SK-MEL-5 (cell line): ENCODE results near the gene MBNL1. TPM values are rescaled to one million over a fixed set of nuclear protein-coding genes. Genes with fewer than 3 reads are reported as not detected.
A peak's percentile ranks its signal among the peaks of the same experiment; 100 is the strongest.
"Not testable (repeated sequence)": the region's sequence is repeated elsewhere in the genome, so short reads cannot be mapped to it uniquely, and the experiment has no call there.

ENCODE experiments used
- DNase-seq: peaks from one replicate; pipeline ENCODE4 v3.0.0-alpha.2; 2016; ENCODE audit warnings: low read depth, low spot score
- in situ Hi-C: cut with HindIII; loops from 2 replicates; pipeline ENCODE4 v1.10.0; 2016; ENCODE audit warnings: low sequenced_read_pairs, high pct_unique_total_duplicates, low pct_unique_long_range_greater_than_20kb
- total RNA-seq: library from RNA; depleted of rRNA; stranded (reverse); fragments of >200 nt; shearing (Covaris generic); gene quantifications from 2 replicates; pipeline ENCODE4 v1.2.3, GENCODE V29; 2014

The MBNL1 gene
- total RNA-seq, 1 experiment from 2014 or later, result 116 TPM

DNA sequence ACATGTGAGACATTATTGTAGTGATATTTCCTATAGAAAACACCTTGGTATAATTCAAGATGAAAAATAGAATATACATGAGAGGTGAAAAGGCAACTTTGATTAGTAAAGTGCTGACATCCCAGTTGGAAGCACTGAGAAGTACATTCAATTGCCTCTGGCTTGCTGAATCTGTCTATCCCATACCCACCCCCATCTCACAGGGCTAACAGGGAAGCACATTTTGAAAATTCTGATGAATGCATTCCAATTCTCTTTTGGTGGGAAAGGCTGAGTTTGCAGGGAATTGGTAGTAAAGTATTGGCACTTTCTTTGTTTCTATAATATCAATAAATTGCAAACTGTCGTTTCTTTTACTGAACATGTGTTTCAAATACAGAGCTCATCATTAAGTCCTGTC is 122.9 kb downstream of the MBNL1 start:
- in situ Hi-C loops, result no loop called here
- no peak for DNase-seq

DNA sequence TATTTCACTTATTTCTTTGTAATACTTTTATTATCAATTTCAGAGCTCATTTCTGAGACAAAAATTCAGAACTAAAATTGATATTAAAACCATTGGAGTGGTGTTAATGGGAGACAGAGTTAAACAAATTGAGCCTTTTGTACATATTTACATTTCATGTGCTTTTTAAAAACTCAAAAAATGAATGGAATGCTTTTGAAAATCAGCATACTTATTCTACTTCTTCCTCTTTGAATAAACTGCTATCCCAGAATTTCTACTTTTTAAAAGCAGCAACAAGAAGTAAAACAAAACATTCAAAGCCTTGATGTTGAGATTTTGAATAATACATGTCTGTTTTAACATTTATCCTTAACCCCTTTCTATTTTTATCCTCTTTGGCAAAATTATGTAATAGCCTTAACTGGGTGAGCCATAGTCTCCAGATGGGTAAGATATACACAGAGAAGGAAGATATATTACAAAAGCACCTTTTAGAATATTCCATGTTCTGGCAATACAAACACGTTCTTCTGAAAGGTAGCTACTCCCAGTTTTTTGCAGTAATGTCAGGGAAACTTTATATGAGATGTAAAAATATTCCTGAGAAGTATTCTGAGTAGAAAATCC is 123.6 kb downstream of the MBNL1 start:
- in situ Hi-C loops, result no loop called here
- no peak for DNase-seq

DNA sequence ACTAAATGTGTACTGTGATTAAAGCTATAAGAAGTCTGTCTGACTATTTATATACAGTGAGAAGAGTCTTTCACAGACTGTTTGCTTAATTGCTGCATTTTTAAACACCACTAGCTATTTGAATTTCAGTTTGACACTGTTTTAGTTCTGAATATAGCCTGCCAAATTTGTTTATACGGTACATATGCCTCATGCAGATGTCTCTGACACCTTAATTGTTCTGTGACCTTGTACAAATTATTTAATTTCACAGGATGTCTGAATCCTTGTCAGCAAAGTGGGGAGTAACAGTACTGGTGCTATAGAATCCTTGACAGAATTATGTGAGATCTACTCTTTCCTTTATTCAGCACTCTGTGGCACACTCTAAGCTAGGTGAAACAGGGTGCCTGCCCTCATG is 125.5 kb downstream of the MBNL1 start:
- in situ Hi-C loops, result no loop called here
- DNase-seq, result no peak

DNA sequence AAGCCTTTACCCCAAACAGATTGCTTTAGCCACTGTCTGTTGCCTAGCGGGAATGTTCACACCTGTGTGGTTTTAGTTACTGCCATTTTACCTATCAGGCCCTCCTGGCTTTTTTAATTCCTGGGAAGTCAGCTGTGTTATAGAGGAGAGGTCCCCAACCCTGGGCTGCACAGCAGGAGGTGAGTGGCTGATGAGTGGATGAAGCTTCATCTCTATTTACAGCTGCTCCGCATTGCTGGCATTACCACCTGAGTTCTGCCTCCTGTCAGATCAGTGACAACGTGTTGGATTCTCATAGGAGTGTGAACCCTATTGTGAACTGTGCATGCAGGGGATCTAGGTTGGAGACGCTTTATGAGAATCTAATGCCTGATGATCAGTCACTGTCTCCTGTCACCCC is 127.0 kb downstream of the MBNL1 start:
- in situ Hi-C loops, result no loop called here
- no peak for DNase-seq

DNA sequence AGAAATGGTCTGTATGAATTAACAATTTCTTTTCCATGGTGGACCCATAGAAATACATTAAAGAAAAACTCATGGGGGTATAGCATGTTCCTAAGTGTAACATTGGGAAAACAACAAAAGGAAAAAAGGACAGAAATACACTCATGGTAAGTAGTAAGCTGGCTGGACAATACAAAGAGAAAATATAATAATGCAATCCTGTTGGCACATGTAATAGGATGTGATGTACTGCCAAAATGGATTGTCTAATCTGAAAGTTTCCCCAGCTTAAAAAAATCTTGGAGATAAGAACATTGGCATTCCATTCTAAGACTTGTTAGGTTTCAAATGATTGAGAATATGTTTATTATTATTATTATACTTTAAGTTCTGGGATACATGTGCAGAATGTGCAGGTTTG is 128.1 kb downstream of the MBNL1 start:
- no peak for DNase-seq
- in situ Hi-C loops, result no loop called here

DNA sequence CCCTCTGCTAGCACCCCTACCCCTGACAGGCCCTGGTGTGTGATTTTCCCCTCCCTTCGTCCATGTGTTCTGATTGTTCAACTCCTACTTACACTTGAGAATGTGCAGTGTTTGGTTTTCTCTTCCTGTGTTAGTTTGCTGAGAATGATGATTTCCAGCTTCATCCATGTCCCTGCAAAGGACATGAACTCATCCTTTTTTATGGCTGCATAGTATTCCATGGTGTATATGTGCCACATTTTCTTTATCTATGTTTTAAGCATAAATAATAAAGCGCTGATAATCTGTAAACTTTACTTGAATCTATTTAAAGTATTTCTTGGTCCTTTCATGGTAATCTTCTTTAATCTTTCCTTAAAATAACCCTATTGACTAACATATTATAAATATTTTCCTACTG is 128.6 kb downstream of the MBNL1 start:
- in situ Hi-C loops, DNase-seq: not testable (repeated sequence)

DNA sequence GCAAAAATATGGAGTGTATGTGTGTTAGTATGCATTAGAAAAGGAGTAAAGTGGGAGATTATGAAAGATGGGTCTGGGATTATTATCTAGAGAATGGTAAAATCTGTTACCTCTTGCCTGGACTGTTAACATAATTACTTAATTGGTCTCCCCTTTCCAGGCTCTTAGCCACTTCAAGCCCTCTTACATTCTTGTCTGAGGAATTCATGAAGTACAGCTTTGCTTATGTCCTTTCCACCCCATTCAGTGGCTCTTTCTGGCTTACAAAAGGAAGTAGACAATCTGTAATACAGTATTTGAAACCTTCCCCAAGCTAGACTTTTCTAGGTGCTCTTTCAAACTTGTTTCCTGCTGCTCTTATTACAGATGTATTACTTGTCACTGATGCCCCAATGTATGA is 129.8 kb downstream of the MBNL1 start:
- DNase-seq, result no peak
- in situ Hi-C loops, result no loop called here

DNA sequence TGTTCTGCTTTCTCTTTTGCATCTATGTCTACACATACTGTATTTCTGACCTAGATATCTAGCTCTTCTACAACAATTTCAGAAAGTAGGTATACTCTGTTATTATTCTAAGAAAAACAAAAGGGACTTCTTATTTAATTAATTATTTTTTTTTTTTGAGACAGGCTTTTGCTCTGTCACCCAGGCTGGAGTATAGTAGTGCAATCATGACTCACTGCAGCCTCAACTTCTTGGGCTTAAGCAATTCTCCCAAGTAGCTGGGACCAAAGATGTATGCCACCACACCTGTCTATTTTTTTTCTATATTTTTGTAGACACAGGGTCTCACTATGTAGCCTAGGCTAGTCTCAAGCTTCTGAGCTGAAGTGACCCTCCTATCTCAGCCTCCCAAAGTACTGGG is 130.6 kb downstream of the MBNL1 start:
- in situ Hi-C loops, result no loop called here
- no peak for DNase-seq

DNA sequence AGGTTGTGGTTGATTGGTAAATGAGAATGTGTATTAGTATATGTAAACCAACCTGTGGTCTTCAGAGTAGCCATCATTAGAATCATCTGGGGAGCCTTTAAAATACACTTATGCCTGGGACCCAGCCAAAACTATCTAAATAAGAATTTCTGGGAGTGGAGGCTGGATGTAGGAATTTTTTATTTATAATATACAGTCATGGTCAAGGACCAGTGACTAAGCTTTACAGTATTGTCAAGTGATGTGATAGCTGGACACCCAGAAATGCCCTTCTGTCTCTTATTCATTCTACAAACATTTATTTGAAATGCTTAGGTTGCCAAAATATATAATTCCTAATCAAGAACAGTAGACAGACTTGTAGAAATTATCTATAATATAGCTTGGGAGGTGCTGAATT is 132.2 kb downstream of the MBNL1 start:
- DNase-seq, result no peak
- in situ Hi-C loops, result no loop called here

DNA sequence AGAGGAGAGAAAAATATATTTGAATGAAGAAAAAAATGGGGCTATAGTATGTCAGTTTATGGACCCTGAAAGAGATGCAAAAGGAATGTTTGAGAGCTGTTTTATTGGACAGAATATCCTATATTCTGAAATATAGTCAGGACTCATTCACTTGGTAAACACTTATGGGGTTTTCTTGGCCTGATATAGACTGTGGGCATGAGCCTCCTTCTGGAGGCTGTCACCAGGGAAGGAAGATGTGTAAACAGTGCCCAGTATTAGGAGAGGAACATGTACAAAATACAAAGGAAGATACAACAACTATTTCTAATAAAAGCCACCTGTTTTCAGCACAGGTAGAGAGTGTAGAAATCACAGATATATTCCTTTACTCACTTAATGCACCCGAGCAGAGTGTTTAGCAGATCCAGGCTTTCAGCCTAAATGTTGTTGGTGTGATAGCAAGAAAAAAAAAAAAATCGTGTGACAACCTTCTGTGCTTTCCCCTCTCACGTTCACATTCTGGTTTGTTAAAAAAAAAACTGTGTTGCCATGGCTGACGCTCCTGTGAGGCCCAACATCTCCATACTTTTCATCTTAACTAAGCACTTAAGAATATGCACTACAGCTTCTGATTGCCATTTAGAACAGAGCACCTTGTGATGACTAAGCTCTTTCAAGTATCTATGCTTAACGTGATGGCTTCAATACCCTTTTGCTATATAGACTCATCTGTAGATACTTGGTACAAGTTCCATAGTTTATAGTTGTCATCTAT is 134.1 kb downstream of the MBNL1 start:
- no peak for DNase-seq
- in situ Hi-C loops, result no loop called here

DNA sequence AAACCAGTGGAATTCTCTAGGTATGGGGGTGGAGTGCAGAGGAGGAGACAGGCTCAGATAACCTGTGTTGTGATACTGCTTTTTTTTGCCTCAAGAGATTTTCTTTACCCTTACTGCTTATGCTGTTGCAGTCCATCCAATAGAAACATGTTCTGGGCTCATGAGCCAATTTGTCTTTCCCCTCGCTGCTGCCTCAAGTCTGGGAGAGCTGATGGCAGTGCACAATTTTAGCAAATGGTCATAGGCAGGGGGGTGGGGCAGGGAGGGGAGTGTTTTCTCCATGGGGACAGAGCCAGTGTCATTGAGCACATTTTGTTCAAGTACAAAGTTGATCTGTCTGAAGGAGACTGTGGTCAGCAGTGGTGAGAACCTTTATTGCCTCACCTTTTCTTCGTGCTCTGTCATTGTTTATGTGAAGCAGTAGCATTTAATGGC is 134.9 kb downstream of the MBNL1 start:
- in situ Hi-C loops, result no loop called here
- DNase-seq, result no peak

DNA sequence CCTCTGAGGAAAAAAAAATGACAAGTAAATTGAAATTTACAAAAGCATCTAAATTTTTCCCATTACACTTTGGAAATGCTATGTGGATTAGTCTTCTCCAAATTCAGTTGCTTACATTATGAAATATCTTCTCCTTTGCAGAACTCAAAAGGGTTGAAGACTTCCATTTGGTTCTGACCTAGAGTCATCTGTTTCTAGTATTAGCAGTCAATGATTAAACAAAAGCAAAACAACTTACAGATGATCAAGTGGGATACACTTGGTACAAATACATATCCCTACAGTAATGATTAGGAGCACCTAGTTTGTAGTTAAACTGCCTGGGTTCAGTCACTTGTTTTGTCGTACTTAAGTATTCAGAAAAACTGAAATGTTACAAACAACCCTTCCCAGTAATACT is 136.2 kb downstream of the MBNL1 start:
- in situ Hi-C loops, result no loop called here
- DNase-seq, result no peak

DNA sequence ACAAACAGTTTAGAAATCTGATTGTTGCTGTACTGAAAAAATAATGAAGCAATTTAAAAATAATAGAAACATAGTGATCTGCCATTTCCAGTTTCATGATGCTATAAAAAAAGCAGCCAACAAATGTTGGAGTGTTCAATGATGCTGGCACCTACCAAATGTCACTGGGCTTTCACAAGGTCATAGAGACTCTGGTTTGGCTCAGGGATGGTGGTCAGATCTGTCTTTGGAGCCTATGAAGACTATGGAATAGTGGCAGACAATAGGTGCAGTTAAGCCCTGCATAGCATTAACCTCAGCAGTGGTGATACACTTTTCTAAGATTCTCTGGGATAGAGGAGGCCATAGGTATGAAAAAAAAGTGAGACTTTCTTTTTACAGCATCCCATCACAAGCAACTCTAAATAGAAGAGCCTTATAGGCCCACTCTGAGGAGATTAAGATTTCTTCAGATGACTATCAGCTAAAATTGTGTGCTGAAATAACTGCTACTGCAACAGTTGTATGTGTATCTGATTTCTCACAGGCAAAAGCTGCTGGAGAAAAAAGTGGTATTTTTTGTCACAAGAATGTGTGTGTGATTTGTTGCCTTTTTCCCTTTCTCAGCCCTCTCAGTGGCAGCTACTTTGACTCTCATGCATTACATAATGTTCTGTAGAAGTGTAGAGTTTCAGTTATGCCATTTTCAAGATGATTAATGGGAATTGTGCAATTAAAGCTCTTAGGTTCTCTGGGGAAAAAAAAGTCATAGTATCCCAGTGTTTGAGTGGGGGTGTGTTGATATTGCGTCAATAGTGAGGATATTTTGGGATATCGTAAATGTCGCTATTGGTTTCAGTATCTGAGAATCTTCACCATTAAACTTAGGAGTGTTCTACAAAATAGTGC is 137.4 kb downstream of the MBNL1 start:
- in situ Hi-C loops, result no loop called here
- DNase-seq, result peak; percentile 59

DNA sequence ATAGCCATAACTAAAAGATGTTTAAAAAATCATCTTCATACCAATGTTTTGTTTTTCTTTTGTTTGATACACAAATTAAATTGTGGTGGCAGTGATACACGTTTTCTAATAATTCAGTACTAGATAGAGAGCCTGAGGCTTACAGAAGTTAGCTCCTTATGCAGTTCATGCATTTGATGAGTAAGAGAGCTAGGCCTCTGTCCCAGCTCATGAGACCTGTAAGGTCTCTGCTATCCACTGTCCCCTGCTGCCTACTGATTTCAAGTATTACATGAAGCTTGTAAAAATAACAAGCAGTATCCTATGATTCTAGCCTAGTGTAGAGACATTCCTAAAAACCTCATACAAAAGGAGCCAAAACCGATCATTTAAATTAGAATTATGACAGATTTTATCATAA is 144.5 kb downstream of the MBNL1 start:
- no peak for DNase-seq
- in situ Hi-C loops, result no loop called here

DNA sequence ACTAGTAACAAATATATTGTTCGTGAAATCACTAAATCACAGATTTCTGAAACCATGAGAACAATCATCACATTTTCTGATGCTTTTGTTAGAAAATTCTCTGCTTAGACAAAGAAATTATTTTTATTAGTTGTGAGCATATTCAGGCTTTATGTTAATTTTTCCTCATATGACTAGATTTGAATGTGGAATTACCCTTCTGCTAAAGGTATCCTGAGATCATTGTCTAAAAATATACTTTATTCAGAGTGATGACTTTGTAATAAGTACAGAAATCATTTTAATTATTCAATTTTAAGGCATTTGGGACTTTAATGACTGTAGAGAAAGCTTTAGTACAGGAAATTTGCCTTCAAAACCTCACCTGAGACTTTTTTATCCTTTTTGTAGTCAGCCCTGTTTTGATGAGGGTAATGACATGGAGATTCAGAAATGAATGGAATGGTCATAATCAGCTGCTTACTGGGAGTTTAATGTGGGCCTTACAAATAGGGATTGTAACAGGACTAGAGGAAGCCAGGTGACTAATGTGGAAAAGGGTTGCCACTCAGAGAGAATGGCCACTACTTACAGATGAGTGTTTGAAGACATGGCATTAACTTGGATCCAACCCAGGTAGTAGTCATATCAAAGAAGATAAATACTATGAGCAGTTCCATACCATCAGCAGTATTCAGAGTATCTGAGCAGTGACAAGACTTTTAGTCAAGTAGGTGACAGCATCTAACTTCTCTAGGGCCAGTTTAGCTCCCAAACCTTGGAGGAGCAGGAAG is 148.3 kb downstream of the MBNL1 start:
- in situ Hi-C loops, result no loop called here
- no peak for DNase-seq

DNA sequence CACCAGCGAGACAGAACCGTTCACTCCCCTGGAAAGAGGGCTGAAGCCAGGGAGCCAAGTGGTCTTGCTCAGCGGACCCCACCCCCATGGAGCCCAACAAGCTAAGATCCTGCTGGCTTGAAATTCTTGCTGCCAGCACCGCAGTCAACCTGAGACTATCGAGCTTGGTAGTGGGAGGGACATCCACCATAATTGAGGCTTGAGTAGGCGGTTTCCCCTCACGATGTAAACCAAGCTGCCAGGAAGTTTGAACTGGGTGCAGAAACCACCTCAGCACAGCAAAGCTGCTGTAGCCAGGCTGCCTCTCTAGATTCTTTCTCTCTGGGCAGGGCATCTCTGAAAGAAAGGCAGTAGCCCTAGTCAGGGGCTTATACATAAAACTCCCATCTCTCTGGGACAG is 151.0 kb downstream of the MBNL1 start:
- DNase-seq, result no peak
- in situ Hi-C loops, result no loop called here

DNA sequence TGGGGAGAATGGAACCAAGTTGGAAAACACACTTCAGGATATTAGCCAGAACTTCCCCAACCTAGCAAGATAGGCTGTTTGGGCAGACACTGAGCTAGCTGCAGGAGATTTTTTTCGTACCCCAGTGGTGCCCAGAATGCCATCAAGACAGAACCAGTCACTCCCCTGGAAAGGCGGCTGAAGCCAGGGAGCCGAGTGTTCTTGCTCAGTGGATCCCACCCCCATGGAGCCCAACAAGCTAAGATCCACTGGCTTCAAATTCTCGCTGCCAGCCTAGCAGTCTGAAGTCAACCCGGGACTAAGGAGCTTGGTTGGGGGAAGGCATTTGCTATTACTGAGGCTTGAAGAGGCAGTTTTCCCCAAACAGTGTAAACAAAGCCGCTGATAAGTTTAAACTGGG is 152.4 kb downstream of the MBNL1 start:
- in situ Hi-C loops, result no loop called here
- no peak for DNase-seq

DNA sequence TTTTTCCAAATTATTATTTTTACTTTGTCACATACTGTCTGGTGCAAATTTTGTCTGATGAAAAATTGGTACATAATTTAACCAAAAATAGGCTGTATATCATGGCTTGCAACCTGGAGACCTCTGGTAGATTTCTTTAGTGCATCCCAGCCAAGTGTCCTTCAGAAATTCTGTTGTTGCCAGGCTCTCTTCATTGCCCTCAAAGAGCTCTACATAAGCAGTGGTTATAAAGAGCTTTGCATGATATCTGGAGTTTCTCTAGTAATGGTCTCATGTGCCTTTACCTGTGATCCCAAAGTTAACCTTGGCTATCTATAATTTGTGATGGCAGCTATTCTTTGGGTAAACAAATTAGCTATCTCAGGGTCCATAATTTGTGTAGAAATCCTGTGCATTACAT is 157.7 kb downstream of the MBNL1 start:
- DNase-seq, result no peak
- in situ Hi-C loops, result loop anchor here (25.0 kb wide), 1 partner anchor 139 kb away; no protein-coding TSS in a partner anchor
